Endothelial cell of umbilical vein (primary cell): ENCODE data around the gene SOX18. TPM values are rescaled to one million over a fixed set of nuclear protein-coding genes. Genes with fewer than 3 reads are reported as not detected.

Experiments
- BruUV-seq: library from RNA; stranded (reverse); fragments of 400-500 nt; replicated peaks from 2 replicates; lab custom pipeline; 2021; lab: Mats Ljungman, UMichigan
- CTCF ChIA-PET: fragments of 300-600, 350-600 bp; sonication (Branson Sonifier 250); formaldehyde crosslinking; loops from one replicate; lab custom pipeline; 2021; ENCODE audit warnings: antibody characterized with exemption, inconsistent platforms; lab: Charles Lee
- POLR2A ChIA-PET: fragments of 300-600, 350-600 bp; sonication (Branson Sonifier 250); formaldehyde crosslinking; loops from one replicate; lab custom pipeline; 2021; ENCODE audit warnings: antibody characterized with exemption, inconsistent platforms; lab: Charles Lee
- DNase-seq: peaks from one replicate; pipeline ENCODE4 v3.0.0-alpha.2; 2011; ENCODE audit warnings: low read depth, low spot score
- FAIRE-seq: peaks from 2 replicates; lab custom pipeline; 2011; peaks lifted over from hg19 to GRCh38; lab: Jason Lieb, UNC
- H2AFZ ChIP-seq: 2 replicates; pipeline ENCODE4 v1.6.0; 2012; ENCODE audit warnings: low read depth, low read length, control low read depth, inconsistent platforms
- H3K27ac ChIP-seq: 2 replicates; pipeline ENCODE4 v1.5.1; 2011; ENCODE audit warnings: low read depth, mild to moderate bottlenecking, control low read depth, low read length, moderate library complexity; ENCODE audit not compliant: insufficient read depth
- H3K27me3 ChIP-seq, 2 experiments: 2 replicates each; pipeline versions ENCODE4 v1.6.0 to v1.6.1; 2011; ENCODE audit warnings: low read length in 2 of 2, mixed read lengths in 1 of 2; ENCODE audit not compliant: control insufficient read depth in 2 of 2, insufficient read depth in 2 of 2
- H3K36me3 ChIP-seq, 2 experiments: 2 replicates in 1 of 2; 3 replicates in 1 of 2; pipeline ENCODE4 v1.5.1; 2011; ENCODE audit warnings: low read length in 2 of 2, mild to moderate bottlenecking in 1 of 2, moderate library complexity in 1 of 2; ENCODE audit not compliant: control insufficient read depth in 2 of 2, insufficient read depth in 2 of 2; ENCODE audit errors: extremely low read depth in 1 of 2
- H3K4me1 ChIP-seq: 3 replicates; pipeline ENCODE4 v1.5.1; 2011; ENCODE audit warnings: mild to moderate bottlenecking, low read length; ENCODE audit not compliant: control insufficient read depth, insufficient read depth; ENCODE audit errors: extremely low read depth
- H3K4me2 ChIP-seq: 2 replicates; pipeline ENCODE4 v1.6.1; 2011; ENCODE audit warnings: low read length, control low read depth, mixed read lengths; ENCODE audit not compliant: insufficient read depth
- H3K4me3 ChIP-seq, 3 experiments: fragments of 200-600 bp in 1 of 3; sonication (generic), shearing (Covaris generic) in 1 of 3; replicated peaks in 1 of 3; 2 replicates each; pipeline ENCODE4 v1.5.1; 2011 to 2016; ENCODE audit warnings: control low read depth in 3 of 3, low read length in 3 of 3, mild to moderate bottlenecking in 2 of 3, inconsistent platforms in 1 of 3, low read depth in 1 of 3, moderate library complexity in 1 of 3; ENCODE audit not compliant: insufficient read depth in 1 of 3
- H3K79me2 ChIP-seq: 2 replicates; pipeline ENCODE4 v1.6.0; 2012; ENCODE audit warnings: low read length, inconsistent platforms; ENCODE audit not compliant: control insufficient read depth, insufficient read depth
- H3K9ac ChIP-seq: replicated peaks from 2 replicates; pipeline ENCODE3; 2011; ENCODE audit warnings: low read length, control low read depth; ENCODE audit not compliant: insufficient read depth; ENCODE audit errors: extremely low read depth
- H3K9me1 ChIP-seq: replicated peaks from 3 replicates; pipeline ENCODE4 v1.6.0; 2011; ENCODE audit warnings: mild to moderate bottlenecking, low read length; ENCODE audit not compliant: control insufficient read depth, insufficient read depth; ENCODE audit errors: extremely low read depth
- H3K9me3 ChIP-seq: replicated peaks from 2 replicates; pipeline ENCODE4 v1.5.1; 2012; ENCODE audit warnings: low read length, inconsistent platforms; ENCODE audit not compliant: control insufficient read depth, insufficient read depth
- H4K20me1 ChIP-seq: replicated peaks from 2 replicates; pipeline ENCODE3; 2011; ENCODE audit warnings: mild to moderate bottlenecking, low read length; ENCODE audit not compliant: control insufficient read depth, insufficient read depth; ENCODE audit errors: extremely low read depth
- CTCF ChIP-seq, 2 donors: IDR thresholded peaks; 1 replicate in 1 of 2; 2 replicates in 1 of 2; pipeline ENCODE4 v1.5.1; 2011; ENCODE audit warnings: low read length in 2 of 2, mild to moderate bottlenecking in 2 of 2, moderate library complexity in 2 of 2, control low read depth in 1 of 2, inconsistent platforms in 1 of 2, low read depth in 1 of 2; ENCODE audit not compliant: insufficient read depth in 1 of 2; ENCODE audit errors: extremely low read depth in 1 of 2
- EZH2 ChIP-seq: IDR thresholded peaks from 2 replicates; pipeline ENCODE4 v1.6.1; 2012; ENCODE audit warnings: borderline replicate concordance, low read depth, mild to moderate bottlenecking, moderate library complexity, low read length, inconsistent platforms; ENCODE audit not compliant: severe bottlenecking
- FOS ChIP-seq: IDR thresholded peaks from 2 replicates; pipeline ENCODE4 v1.6.1; 2011; ENCODE audit warnings: mild to moderate bottlenecking, low read length, moderate library complexity, borderline replicate concordance; ENCODE audit not compliant: insufficient read depth
- GATA2 ChIP-seq: IDR thresholded peaks from 2 replicates; pipeline ENCODE4 v1.7.0; 2011; ENCODE audit warnings: low read depth, mild to moderate bottlenecking, moderate library complexity, mixed read lengths, low read length; ENCODE audit not compliant: insufficient read length, insufficient read depth
- JUN ChIP-seq: IDR thresholded peaks from 2 replicates; pipeline ENCODE4 v1.6.1; 2011; ENCODE audit warnings: borderline replicate concordance, low read depth; ENCODE audit not compliant: insufficient read length, insufficient read depth
- MAX ChIP-seq: IDR thresholded peaks from 2 replicates; pipeline ENCODE4 v1.6.1; 2011; ENCODE audit not compliant: insufficient read depth, insufficient read length
- MYC ChIP-seq: IDR thresholded peaks from one replicate; pipeline ENCODE4 v1.6.1; 2011; ENCODE audit warnings: mild to moderate bottlenecking, low read depth, low read length
- POLR2A ChIP-seq: IDR thresholded peaks from 2 replicates; pipeline ENCODE4 v1.6.1; 2012; ENCODE audit warnings: low read depth, mild to moderate bottlenecking, control low read depth, low read length
- POLR2AphosphoS5 ChIP-seq: IDR thresholded peaks from 2 replicates; pipeline ENCODE4 v1.6.1; 2012; ENCODE audit warnings: low read depth, mild to moderate bottlenecking, control low read depth, low read length, moderate library complexity; ENCODE audit not compliant: insufficient read depth
- dilution Hi-C: fragments of 300-500 bp; cut with MboI; formaldehyde crosslinking; loops from one replicate; pipeline ENCODE4 v1.15.0; 2019; ENCODE audit warnings: low sequenced_read_pairs; ENCODE audit not compliant: extremely low pct_ligation_motif_present
- intact Hi-C: fragments of 100-400 bp; cut with micrococcal nuclease; formaldehyde crosslinking; loops from one replicate; pipeline ENCODE4 v1.10.0; 2022
- polyA plus RNA-seq, 4 experiments: library from polyadenylated mRNA; depleted of rRNA in 3 of 4; stranded (reverse) in 3 of 4; unstranded in 1 of 4; fragments of >200 nt; gene quantifications; 2 replicates each; pipeline versions ENCODE4 v1.2.1 to v1.2.3, GENCODE V29; 2011 to 2012; ENCODE audit warnings: missing spikeins in 1 of 4
- total RNA-seq: library from RNA; stranded (reverse); gene quantifications from 2 replicates; pipeline ENCODE4 v1.2.3, GENCODE V29; 2021

SOX18 gene
- total and polyA plus RNA-seq, 2 donors (not counting 3 experiments of a cell fraction or from before 2014, with no cell fraction given): 20.9 to 175 TPM

GRCh38 chr20:64077094-64077493 is 27.7 kb upstream of the SOX18 start:
- H3K27ac ChIP-seq: no peak overlapping the region
- ChIA-PET CTCF (no interaction called here), POLR2A (no interaction called here)
- no peaks in the 10 kb centered on the region for H4K20me1 ChIP-seq
- no peak overlapping the region for H3K9ac ChIP-seq
- no peak for TF ChIP-seq CTCF (IDR thresholded peaks at IDR 0.05; ENCODE audit: extremely low read depth in 1 of 2, insufficient read depth in 1 of 2, low read depth in 1 of 2, low read length in 2 of 2)
- no peaks in the 10 kb centered on the region for H3K27me3 ChIP-seq
- dilution Hi-C loops: no loop called here
- DNase-seq: no peak
- H2AFZ ChIP-seq: no peak overlapping the region
- peaks cover 14% of the 10 kb centered on the region for H3K4me1 ChIP-seq
- no peak overlapping the region for H3K4me2 ChIP-seq
- FAIRE-seq: no peak
- H3K9me1 ChIP-seq: no peaks in the 10 kb centered on the region
- H3K4me3 ChIP-seq: no peak overlapping the region
- intact Hi-C loops: no loop called here
- peaks cover 6% of the 10 kb centered on the region for H3K79me2 ChIP-seq
- no peaks in the 10 kb centered on the region for H3K9me3 ChIP-seq
- no TSS peak for BruUV-seq
- peaks cover 0 to 19% of the 10 kb centered on the region in 2 experiments for H3K36me3 ChIP-seq

GRCh38 chr20:64076061-64076997 is 26.9 kb upstream of the SOX18 start:
- H3K4me3 ChIP-seq: no peak overlapping the region
- ChIA-PET CTCF (no interaction called here), POLR2A (no interaction called here)
- H4K20me1 ChIP-seq: no peaks in the 10 kb centered on the region
- dilution Hi-C loops: no loop called here
- H3K9me3 ChIP-seq: no peaks in the 10 kb centered on the region
- DNase-seq (no peak), FAIRE-seq (no peak)
- H3K9ac ChIP-seq: no peak overlapping the region
- H3K4me2 ChIP-seq: no peak overlapping the region
- H3K27me3 ChIP-seq: no peaks in the 10 kb centered on the region
- no peak overlapping the region for H3K27ac ChIP-seq
- no peak for TF ChIP-seq MAX
- TF ChIP-seq MYC: no peak
- no peak for TF ChIP-seq POLR2A
- no peak for TF ChIP-seq JUN
- TF ChIP-seq GATA2: no peak
- TF ChIP-seq POLR2AphosphoS5: no peak
- no peak for TF ChIP-seq EZH2
- no peak for TF ChIP-seq FOS
- no peak for TF ChIP-seq CTCF (IDR thresholded peaks at IDR 0.05; ENCODE audit: extremely low read depth in 1 of 2, insufficient read depth in 1 of 2, low read depth in 1 of 2, low read length in 2 of 2)
- H3K4me1 ChIP-seq: peaks cover 14% of the 10 kb centered on the region
- no peak overlapping the region for H2AFZ ChIP-seq
- no peaks in the 10 kb centered on the region for H3K9me1 ChIP-seq
- intact Hi-C loops: no loop called here
- BruUV-seq: no TSS peak
- peaks cover 0 to 21% of the 10 kb centered on the region in 2 experiments for H3K36me3 ChIP-seq
- H3K79me2 ChIP-seq: peaks cover 6% of the 10 kb centered on the region
